Measurements from ENCODE around the gene SQOR.

SQOR gene

GRCh38 chr15:45714590-45715488, 80.0 kb downstream of the SQOR start:
- DNase-seq = no peak

DNA sequence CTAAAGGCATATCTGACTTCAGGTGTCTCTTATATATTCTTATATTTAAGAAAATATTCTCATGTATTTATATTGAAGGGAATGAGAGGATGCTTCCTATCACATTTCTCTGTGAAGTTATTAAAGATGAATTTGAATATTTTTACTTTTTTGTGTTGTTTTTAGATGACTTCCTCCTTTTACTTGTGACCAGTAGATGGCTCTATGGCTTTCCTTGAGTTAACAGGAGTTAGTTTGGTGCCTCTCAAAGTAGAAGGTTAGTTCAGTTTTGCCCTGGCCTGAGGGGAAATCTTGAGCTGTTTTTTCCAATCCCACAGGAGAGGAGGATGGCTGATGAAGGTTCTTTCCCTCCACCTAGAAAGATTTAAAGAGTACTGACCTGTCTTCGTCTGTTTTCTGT, 80.7 kb downstream of the SQOR start:
- no peak for DNase-seq

DNA sequence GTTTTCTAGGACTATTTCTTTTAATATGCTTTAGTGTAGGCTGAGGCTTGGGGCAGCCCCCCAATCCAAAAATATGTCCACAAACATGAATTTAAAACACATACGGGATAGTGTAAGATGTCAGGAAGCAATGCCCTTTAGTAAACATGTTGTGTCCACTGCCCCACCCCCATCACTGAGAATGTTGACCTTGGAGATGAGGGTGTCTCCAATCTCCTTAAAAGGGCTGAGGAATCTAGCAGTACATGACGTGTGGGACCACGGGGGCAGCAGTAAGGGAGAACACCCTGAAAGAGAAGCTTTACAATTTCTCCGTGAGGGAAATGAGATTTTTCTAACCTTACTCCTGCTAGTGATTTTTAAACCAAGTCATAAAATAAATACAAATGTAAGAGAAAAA, 84.7 kb downstream of the SQOR start:
- DNase-seq = no peak

DNA sequence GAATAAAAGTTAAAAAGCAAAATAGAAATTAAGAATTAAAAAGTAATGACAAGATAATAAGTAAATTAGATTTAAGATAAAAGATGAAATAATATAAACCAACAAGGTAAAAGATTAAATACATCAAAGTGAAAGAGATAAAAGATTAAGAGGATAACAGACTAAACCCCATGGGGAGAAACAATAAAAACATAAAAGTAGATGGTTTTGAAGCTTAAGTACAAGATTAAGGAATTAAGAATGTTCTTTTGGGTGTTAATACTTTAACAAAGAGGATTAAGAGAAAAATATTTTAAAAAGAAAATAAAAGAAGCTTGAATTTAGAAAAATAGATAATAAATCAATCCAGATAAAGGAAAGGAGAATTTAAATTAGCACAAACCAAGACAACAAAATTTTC, 85.4 kb downstream of the SQOR start:
- no peak for DNase-seq

DNA sequence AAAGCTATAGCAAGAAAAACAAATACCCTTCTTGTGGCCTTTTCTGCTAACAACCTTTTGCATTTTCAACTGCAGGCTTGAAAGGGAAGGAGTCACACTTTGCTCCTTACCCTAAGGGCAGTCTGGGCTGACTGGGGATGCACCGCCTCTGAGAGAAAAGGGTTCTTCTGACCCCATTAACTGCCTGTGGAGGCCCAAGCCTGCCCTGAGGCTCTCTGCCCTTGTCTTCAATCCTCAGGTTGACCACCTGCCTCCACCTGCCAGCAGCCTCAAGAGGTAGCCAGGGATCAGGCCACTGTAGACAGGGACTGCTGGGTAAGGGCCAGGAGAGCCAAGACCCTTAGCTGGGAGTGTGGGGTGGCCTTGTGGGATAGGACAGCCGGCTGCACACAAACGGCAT, 93.8 kb downstream of the SQOR start:
- DNase-seq = no peak

DNA sequence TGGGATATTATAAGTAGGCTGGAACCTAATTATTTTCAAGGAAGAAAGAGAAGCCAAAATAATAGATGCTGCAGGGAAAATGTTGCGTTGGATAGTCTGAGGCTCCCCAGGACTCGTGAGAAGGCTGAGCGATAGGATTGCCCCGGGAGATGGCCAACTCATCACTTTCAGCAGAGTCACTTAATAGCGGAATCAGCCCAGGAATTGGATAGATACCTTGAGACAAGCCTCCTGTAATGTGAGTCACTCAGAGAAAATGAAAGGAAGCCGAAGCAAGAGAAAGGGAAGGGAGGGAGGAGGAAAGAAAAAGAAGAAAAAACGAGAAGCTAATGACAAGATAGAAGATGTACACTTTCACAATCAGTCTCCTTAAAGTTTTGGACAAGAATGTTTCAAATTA, 94.3 kb downstream of the SQOR start:
- DNase-seq = no peak

- DNase-seq = no peak
Observed at GRCh38 chr15:45731343-45731742, 96.5 kb downstream of the SQOR start.

DNA sequence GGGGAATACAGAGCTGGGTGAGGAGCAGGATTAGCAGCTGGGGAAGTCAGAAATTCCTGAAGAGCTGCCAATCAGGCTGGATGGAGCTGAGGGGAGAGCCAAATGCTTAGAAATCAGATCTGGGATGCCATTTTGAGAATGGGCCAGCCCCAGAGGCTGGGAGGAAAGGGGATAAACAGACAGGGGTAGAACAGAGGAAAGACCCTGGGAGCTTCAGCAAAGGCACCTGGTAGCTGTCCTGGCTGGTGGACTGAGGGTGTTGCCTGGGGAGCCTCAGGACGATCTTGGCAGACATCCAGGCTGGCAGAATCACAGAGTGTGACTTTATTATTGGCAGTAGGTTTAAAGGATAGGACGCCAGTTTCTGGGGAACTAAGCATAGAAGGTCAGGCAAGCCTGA, 97.8 kb downstream of the SQOR start:
- DNase-seq = no peak

- no peak for DNase-seq
Observed at GRCh38 chr15:45734260-45734711, 99.5 kb downstream of the SQOR start.

Data from SIG-M5 (cell line).